ENCODE data around the gene DNAJC17.

The DNAJC17 gene

DNA sequence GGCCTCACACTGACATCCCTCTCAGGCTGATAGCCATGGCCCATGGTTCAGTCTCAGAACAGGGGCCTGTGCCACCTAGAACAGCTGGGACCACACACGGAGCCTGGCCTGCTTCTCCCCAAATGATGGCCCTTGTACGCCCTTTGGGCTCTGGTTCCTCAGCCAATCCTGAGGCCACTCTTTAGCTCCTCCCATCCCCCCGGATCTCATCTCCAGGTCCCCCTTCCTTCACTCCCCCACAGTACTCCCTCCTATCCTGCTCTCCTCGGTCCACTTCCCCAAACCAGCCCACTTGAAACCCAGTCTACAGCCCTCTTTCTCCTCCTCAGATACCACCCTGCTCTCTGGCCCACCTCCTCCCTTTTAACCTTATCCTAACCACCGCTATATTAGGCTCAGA lies 18.2 kb downstream of the DNAJC17 start:
- no peak for DNase-seq

DNA sequence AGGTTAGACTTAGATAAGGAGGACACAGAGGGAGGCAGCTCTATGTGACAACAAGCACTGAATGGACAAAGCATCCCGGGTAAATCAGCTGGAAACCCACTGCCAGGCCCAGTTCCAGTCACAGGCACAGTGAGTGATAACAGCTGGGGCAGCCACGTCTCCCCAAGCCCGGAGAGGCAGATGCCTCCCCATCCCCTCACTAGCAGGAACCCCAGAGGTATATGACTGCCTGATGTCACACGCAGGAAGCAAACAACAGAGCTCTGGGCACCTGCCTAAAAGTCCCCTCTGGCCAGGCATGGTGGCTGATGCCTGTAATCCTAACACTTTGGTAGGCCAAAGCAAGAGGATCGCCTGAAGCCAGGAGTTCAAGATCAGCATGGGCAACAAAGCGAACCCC lies 19.3 kb downstream of the DNAJC17 start:
- DNase-seq = no peak

- DNase-seq = peak; percentile 55
Observed at GRCh38 chr15:40787344-40787841, 19.9 kb downstream of the DNAJC17 start.

GRCh38 chr15:40785814-40786213 lies 21.5 kb downstream of the DNAJC17 start:
- no peak for DNase-seq

GRCh38 chr15:40785164-40785563 lies 22.1 kb downstream of the DNAJC17 start:
- DNase-seq = no peak

DNA sequence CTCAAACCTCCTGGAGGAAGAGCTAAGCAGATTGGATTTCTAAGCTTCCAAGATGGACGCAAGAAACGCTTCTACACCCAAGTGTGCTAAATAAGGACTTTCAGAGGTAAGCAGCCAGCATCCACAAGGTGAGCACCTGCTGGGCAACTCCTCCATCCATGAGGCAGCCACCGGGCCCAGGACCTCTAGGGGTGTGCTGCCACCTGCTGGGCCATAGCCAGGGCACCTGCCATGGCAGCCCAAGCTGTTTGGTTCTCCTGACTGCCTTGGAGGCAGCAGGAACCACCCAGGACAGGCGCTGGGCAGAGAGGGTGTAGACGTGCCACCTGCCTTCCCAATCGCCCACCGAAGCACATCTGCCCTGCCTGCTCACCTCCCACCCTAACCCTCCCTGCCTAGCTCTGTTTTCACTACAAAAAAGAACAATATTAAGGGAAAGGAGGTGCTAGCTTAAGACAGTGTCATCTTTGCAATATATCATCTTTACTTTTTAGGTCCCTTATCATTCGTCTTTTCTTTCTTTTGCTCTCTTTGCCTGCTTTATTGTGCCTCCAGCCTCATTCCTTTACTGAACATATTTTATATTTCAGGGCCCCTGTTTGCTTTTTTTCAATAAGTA lies 24.6 kb downstream of the DNAJC17 start:
- no peak for DNase-seq

DNA sequence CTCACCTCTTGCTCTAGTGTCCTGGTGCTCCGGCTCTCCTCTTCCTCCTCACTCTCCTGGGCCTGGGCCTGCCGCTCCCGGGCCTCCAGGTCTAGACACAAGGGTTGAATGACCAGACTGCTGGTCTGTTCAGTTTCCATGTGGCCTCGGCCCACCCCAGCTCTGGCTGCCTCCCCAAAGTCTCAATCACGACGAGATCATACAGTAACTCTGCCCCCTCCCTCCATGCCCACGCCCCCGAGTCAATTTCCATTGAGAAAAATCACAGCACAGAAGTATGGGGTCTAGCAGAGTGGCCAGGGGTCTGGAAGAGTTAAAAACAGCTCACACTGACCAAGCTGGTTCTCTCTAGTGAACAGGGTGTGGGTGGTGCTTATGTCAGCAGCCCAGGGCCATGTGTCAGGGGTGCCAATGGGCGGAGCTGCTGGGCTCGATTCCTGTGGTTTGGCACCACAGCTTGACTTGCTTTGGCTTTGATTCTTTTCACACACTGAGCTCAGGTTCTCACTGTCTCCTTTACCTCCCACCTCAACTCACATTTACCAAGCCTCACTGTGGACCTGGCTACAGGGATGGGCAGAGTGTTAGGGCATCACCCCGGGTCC lies 30.6 kb downstream of the DNAJC17 start:
- no peak for DNase-seq

- no peak for DNase-seq
Observed at GRCh38 chr15:40775740-40776536, 31.3 kb downstream of the DNAJC17 start.

GRCh38 chr15:40775007-40775406 lies 32.3 kb downstream of the DNAJC17 start:
- no peak for DNase-seq

DNA sequence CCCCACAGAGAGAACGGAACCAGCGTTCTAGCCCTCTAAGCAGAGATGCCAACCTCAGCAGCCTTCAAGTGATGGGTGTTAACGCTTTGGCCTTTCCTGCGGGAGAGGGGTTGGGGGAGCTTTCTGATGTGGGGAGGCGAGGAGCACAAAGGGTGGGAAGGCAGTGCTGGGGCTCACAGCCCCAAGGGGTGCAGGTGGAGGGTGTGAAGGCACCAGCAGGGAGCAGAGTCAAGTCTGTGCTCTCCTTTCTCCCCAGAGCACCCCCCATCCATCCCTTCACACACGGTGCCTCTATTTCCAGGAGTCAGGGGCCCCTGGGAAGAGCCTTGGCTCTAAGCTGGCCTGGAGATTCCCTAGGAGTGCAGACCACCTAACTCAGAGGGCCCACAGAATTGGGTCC lies 33.4 kb downstream of the DNAJC17 start:
- no peak for DNase-seq

DNA sequence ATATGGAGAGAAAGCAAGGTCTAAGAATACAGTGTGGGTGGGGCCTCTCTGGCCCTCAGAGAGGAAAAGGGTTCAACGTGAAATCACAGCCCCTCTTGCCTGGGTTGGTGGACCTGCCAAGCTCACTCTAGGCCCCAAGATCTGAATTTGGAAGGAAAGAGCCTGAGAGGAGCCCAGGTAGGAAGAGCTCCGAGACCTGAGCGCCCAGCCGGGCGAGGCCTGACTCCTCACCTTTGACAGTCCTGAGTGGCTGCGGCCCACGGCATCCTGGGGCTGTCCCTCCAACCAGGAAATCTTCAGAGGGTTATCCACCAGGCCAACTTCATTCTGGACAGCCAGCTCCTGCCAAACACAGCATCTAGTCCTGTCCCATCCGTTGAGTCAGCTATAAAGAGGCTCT lies 33.8 kb downstream of the DNAJC17 start:
- DNase-seq = no peak

DNA sequence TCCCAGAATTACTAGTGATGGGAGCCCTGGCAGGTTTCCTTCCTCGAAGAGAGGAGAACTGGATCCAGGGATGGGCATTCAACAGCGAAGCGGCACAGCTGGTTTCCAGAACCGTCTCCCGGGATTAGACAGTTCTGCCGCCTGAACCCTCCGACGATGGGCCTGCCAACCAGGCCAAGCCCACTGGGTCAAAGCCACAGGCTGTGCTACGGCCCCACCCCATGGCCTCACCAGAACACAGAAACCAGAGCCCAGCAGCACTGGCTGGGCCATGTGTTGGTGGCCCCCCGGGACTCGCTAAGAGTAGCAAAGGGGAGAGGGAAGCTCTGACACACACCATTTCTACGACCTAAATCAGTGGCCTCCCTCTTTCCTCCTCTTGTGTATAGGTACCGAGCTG lies 35.3 kb downstream of the DNAJC17 start:
- no peak for DNase-seq

- no peak for DNase-seq
Observed at GRCh38 chr15:40771242-40771641, 36.0 kb downstream of the DNAJC17 start.

GRCh38 chr15:40770147-40770721 lies 37.0 kb downstream of the DNAJC17 start:
- no peak for DNase-seq

- peak; percentile 68 for DNase-seq
Observed at GRCh38 chr15:40769274-40770146, 37.8 kb downstream of the DNAJC17 start, which contains the start of gene C15orf62. Gene C15orf62 (plus strand): TSS chr15:40769980. CDS start chr15:40770496, 516 bp downstream.

DNA sequence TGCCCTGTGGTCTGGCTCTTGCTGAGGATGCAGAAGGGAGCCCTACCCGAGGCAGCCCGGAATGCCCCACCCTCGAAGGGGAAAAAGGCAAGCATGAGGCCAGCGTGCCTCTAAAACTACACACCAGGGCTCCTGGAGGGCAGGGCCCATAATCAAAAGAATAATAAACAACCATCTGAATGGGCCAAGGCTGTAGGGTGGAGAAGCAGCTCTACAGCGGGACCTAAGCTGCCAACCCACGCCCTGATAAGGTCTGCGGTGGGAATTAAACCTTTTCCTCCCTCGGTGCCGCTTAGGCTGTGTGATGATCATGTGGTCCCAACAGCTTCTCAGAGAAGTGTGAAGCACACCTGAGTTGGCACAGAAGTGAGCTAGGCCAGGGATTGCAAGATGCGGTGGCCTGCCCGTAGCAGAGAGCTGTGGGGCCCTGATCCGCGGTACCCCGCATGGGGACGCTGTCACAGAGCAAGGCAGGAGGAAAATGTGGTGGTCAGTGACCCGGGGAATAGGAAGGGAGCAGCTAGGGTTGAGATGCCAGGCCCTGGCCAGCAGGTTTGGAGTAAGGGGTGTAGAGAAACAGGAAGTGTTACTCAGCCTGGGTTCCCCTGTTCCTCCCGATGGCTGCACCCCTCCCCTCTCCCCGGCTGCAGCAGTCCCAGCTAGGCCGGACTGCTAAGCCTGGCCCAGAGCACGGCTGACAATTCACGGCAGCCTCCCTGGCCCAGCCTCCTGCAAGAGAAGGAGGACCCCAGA lies 38.6 kb downstream of the DNAJC17 start:
- DNase-seq = no peak

GRCh38 chr15:40767838-40768500 lies 39.3 kb downstream of the DNAJC17 start:
- no peak for DNase-seq

- no peak for DNase-seq
Observed at GRCh38 chr15:40766906-40767837, 40.1 kb downstream of the DNAJC17 start.

DNA sequence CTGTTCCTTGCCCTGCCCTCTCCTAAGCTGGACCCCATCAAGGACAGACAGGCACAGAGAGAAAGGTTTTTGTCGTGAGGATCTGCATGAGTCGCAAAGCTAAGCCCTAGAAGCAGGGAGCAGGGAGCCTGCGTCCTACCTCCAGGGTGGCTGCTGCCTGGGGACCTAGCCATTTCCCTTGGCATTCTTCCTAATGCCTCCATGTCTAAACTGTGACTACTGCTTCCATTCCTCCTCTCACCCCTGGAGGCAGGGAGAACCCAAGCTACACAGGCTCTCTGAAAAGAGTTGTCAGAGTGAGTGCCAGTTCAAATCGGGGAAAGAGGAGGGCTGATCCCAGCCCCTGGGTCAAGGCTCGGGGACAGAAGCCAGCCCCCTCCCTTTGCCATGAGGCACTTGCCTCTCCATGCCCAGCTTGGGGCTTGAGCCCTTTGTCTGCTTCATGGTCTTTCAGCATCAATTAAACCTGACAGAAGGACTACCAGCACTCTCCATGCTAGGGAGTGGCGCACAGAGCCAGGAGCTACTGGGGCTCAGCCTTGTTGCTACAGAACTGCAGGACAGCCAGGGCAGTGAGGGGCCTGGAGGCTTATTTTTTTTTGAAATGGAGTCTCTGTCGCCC lies 41.0 kb downstream of the DNAJC17 start:
- DNase-seq = no peak

Data from NCI-H1436 treated with DMSO at 0.1 percent for 48 hours (cell line).